Left hindlimb (tissue), 1 donor: ENCODE results near the gene KDM5B.
"Not testable (repeated sequence)": the region's sequence is repeated elsewhere in the genome, so short reads cannot be mapped to it uniquely, and the experiment has no call there.

ENCODE experiments used
- DNase-seq: peaks from one replicate; pipeline ENCODE4 v3.0.0-alpha.2; 2018

KDM5B gene

GRCh38 chr1:202791077-202791747, 17.0 kb downstream of the KDM5B start:
- DNase-seq = no peak

GRCh38 chr1:202788800-202789199, 19.4 kb downstream of the KDM5B start:
- no peak for DNase-seq

GRCh38 chr1:202786804-202787203, 21.4 kb downstream of the KDM5B start:
- DNase-seq = no peak

- no peak for DNase-seq
These were observed 27.0 kb downstream of the KDM5B start for GRCh38 chr1:202781180-202781579.

- no peak for DNase-seq
These were observed 38.1 kb downstream of the KDM5B start for GRCh38 chr1:202770135-202770534.

- DNase-seq = no peak
These were observed 42.5 kb downstream of the KDM5B start for GRCh38 chr1:202765721-202766120.

- no peak for DNase-seq
These were observed 46.2 kb downstream of the KDM5B start for GRCh38 chr1:202762019-202762418.

- no peak for DNase-seq
These were observed 47.6 kb downstream of the KDM5B start for GRCh38 chr1:202760589-202760988.

- no peak for DNase-seq
These were observed 51.8 kb downstream of the KDM5B start for GRCh38 chr1:202756391-202756790.

GRCh38 chr1:202754293-202754692, 53.9 kb downstream of the KDM5B start:
- no peak for DNase-seq

- no peak for DNase-seq
These were observed 55.4 kb downstream of the KDM5B start for GRCh38 chr1:202752774-202753173.

- no peak for DNase-seq
These were observed 57.5 kb downstream of the KDM5B start for GRCh38 chr1:202750761-202751160.

GRCh38 chr1:202750024-202750423, 58.2 kb downstream of the KDM5B start:
- no peak for DNase-seq

GRCh38 chr1:202745323-202745888, 62.8 kb downstream of the KDM5B start:
- no peak for DNase-seq

- not testable (repeated sequence) for DNase-seq
These were observed 63.5 kb downstream of the KDM5B start for GRCh38 chr1:202744770-202745169.

GRCh38 chr1:202742496-202742895, 65.7 kb downstream of the KDM5B start:
- no peak for DNase-seq

- no peak for DNase-seq
These were observed 75.0 kb downstream of the KDM5B start for GRCh38 chr1:202733251-202733650.

- no peak for DNase-seq
These were observed 79.3 kb downstream of the KDM5B start for GRCh38 chr1:202728951-202729350.

- no peak for DNase-seq
These were observed 82.7 kb downstream of the KDM5B start for GRCh38 chr1:202725526-202725925.

GRCh38 chr1:202723708-202724107, 84.5 kb downstream of the KDM5B start:
- DNase-seq = no peak

- DNase-seq = not testable (repeated sequence)
These were observed 85.2 kb downstream of the KDM5B start for GRCh38 chr1:202723046-202723445.

GRCh38 chr1:202716654-202717053, 91.6 kb downstream of the KDM5B start:
- no peak for DNase-seq

- not testable (repeated sequence) for DNase-seq
These were observed 94.0 kb downstream of the KDM5B start for GRCh38 chr1:202714202-202714601.

- no peak for DNase-seq
These were observed 95.1 kb downstream of the KDM5B start for GRCh38 chr1:202713110-202713509.
